Ovary (tissue), 9 donors: Measurements from ENCODE around the gene FRY. TPM values are rescaled to one million over a fixed set of nuclear protein-coding genes. Genes with fewer than 3 reads are reported as not detected.

Experiments
- DNase-seq, 5 donors: peaks; one replicate each; pipeline ENCODE4 v3.0.0-alpha.2; 2019 to 2020
- H3K27ac ChIP-seq, 2 donors: fragments of 200-600 bp; one replicate each; pipeline versions ENCODE4 v1.5.1 to v1.8.0; 2019 to 2022
- H3K27me3 ChIP-seq: fragments of 200-600 bp; one replicate; pipeline ENCODE4 v1.8.0; 2022
- H3K36me3 ChIP-seq: fragments of 200-600 bp; sonication (generic); one replicate; pipeline ENCODE4 v1.5.1; 2019
- H3K4me1 ChIP-seq: one replicate; pipeline ENCODE4 v1.8.1; 2013; ENCODE audit warnings: mild to moderate bottlenecking, moderate library complexity; ENCODE audit not compliant: insufficient read depth
- H3K4me3 ChIP-seq: fragments of 200-600 bp; sonication (generic); one replicate; pipeline ENCODE4 v1.5.1; 2017
- H3K9me3 ChIP-seq, 2 donors: fragments of 200-600 bp in 1 of 2; sonication (generic) in 1 of 2; one replicate each; pipeline versions ENCODE4 v1.5.1 to v1.8.1; 2013 to 2019; ENCODE audit warnings: mild to moderate bottlenecking in 1 of 2, moderate library complexity in 1 of 2
- CTCF ChIP-seq, 3 donors: fragments of 450-650 bp in 2 of 3; fragments of 200-600 bp in 1 of 3; IDR thresholded peaks; one replicate each; pipeline versions ENCODE4 v1.5.1 to v1.8.0; 2016 to 2022; ENCODE audit warnings: antibody characterized with exemption in 3 of 3, mild to moderate bottlenecking in 1 of 3
- EP300 ChIP-seq: sonication (generic); formaldehyde crosslinking; IDR thresholded peaks from one replicate; pipeline ENCODE4 v1.6.1; 2017; ENCODE audit warnings: antibody characterized with exemption
- POLR2A ChIP-seq: fragments of 450-650 bp; IDR thresholded peaks from one replicate; pipeline ENCODE4 v1.6.1; 2017; ENCODE audit warnings: antibody characterized with exemption, mild to moderate bottlenecking, moderate library complexity
- WGBS, 3 donors: extraction: QIAGEN DNeasy Blood & Tissue Kit in 1 of 3; methylation state at CpG; one replicate each; pipeline versions ENCODE4 v1.1.5 to v1.1.7; 2013 to 2017; 5-methylcytosine and 5-hydroxymethylcytosine counted together
- intact Hi-C, 4 donors: fragments of 100-400 bp; cut with DNase I; formaldehyde crosslinking; loops; one replicate each; pipeline versions ENCODE4 v1.11.0 to v1.15.1; 2022 to 2023
- polyA plus RNA-seq, 2 donors: library from polyadenylated mRNA; stranded (reverse); fragments of 200-250 nt in 1 of 2; fragments of 350-450 nt in 1 of 2; fragmentation: Illumina TruSeq in 1 of 2; extraction: RNeasy Lipid Tissue Mini Kit (QIAGEN cat#74804) in 1 of 2; gene quantifications; one replicate each; pipeline ENCODE4 v1.2.3, GENCODE V29; 2013 to 2014
- total RNA-seq, 7 donors: library from RNA; depleted of rRNA in 2 of 7; stranded (reverse); fragments of >200 nt in 2 of 7; fragmentation: NEBNext Ultra II Directional in 3 of 7; extraction: Animal tissue kit (Norgen Biotek cat#: 25700) in 3 of 7; gene quantifications; one replicate each; pipeline versions ENCODE4 v1.1.0 to v1.2.4, GENCODE V29; 2016 to 2023
- donor health status: DM: no; HTN: no; CAD: no; lungs with moderate emphysema.
- donor health status: DM: no; HTN: no; CAD: no.
- donor health status: Bipolar disorder and iron deficiency.
- donor health status: DM: yes; HTN: yes; CAD: no.
- donor health status: DM: no; HTN: no; CAD: no.
- donor health status: DM: yes; HTN: yes; CAD: no.

The FRY gene
- total and polyA plus RNA-seq, 9 donors: 11.6 to 36.7 (median 19.4) TPM

GRCh38 chr13:32255724-32256109 is 224.1 kb downstream of the FRY start:
- Histone ChIP-seq H3K27ac (no peak overlapping the region), H3K4me3 (no peak overlapping the region), H3K36me3 (no peaks in the 10 kb centered on the region), H3K27me3 (no peaks in the 10 kb centered on the region), H3K9me3 (no peaks in the 10 kb centered on the region), H3K4me1 (no peaks in the 10 kb centered on the region)
- intact Hi-C loops: no loop called here
- TF ChIP-seq POLR2A: no peak
- no peak for TF ChIP-seq EP300
- no peak for TF ChIP-seq CTCF (IDR thresholded peaks at IDR 0.05)
- WGBS, 3 donors: 60 to 76% (median 67%) methylated on average over 6 of the region's 6 CpGs
- DNase-seq: no peak

GRCh38 chr13:32256243-32256642 is 224.7 kb downstream of the FRY start:
- DNase-seq: no peak
- TF ChIP-seq EP300 (no peak), CTCF (IDR thresholded peaks at IDR 0.05) (no peak), POLR2A (no peak)
- H3K4me3 ChIP-seq: no peak overlapping the region
- H3K9me3 ChIP-seq: no peaks in the 10 kb centered on the region
- no peaks in the 10 kb centered on the region for H3K36me3 ChIP-seq
- H3K4me1 ChIP-seq: no peaks in the 10 kb centered on the region
- no peaks in the 10 kb centered on the region for H3K27me3 ChIP-seq
- WGBS, 3 donors: 65 to 70% (median 65%) methylated on average over 4 of the region's 4 CpGs
- intact Hi-C loops: no loop called here
- no peak overlapping the region for H3K27ac ChIP-seq

- no peak overlapping the region for H3K27ac ChIP-seq
- no peak for TF ChIP-seq POLR2A
- TF ChIP-seq CTCF (IDR thresholded peaks at IDR 0.05): no peak
- no peak for TF ChIP-seq EP300
- intact Hi-C loops: no loop called here
- H3K9me3 ChIP-seq: no peaks in the 10 kb centered on the region
- H3K4me3 ChIP-seq: no peak overlapping the region
- no peak for DNase-seq
- H3K4me1 ChIP-seq: peaks cover 3% of the 10 kb centered on the region
- H3K36me3 ChIP-seq: no peaks in the 10 kb centered on the region
- H3K27me3 ChIP-seq: no peaks in the 10 kb centered on the region
Measured at GRCh38 chr13:32257649-32258048, 226.1 kb downstream of the FRY start.

GRCh38 chr13:32259116-32259515 is 227.5 kb downstream of the FRY start:
- H3K36me3 ChIP-seq: no peaks in the 10 kb centered on the region
- DNase-seq: no peak
- H3K27ac ChIP-seq: no peak overlapping the region
- peaks cover 3% of the 10 kb centered on the region for H3K4me1 ChIP-seq
- TF ChIP-seq EP300: no peak
- no peak for TF ChIP-seq CTCF (IDR thresholded peaks at IDR 0.05)
- TF ChIP-seq POLR2A: no peak
- no peak overlapping the region for H3K4me3 ChIP-seq
- intact Hi-C loops: no loop called here
- no peaks in the 10 kb centered on the region for H3K27me3 ChIP-seq
- 89 to 97% (median 95%) methylated on average over 1 of the region's 1 CpG for WGBS, 3 donors
- no peaks in the 10 kb centered on the region for H3K9me3 ChIP-seq

- DNase-seq: peak; percentile 69 to 81 (median 78)
- intact Hi-C loops: no loop called here
- no peaks in the 10 kb centered on the region for H3K36me3 ChIP-seq
- no peak overlapping the region for H3K4me3 ChIP-seq
- H3K27ac ChIP-seq: no peak overlapping the region
- peaks cover 3% of the 10 kb centered on the region for H3K4me1 ChIP-seq
- H3K9me3 ChIP-seq: no peaks in the 10 kb centered on the region
- TF ChIP-seq POLR2A: no peak
- no peak for TF ChIP-seq CTCF (IDR thresholded peaks at IDR 0.05)
- no peak for TF ChIP-seq EP300
- whole genome bisulfite sequencing, 3 donors: 1 to 10% (median 1%) methylated on average over 9 of the region's 9 CpGs
- no peaks in the 10 kb centered on the region for H3K27me3 ChIP-seq
Measured at GRCh38 chr13:32261567-32261966, 230.0 kb downstream of the FRY start.
